ENCODE measurements around the gene GTPBP6. TPM values are rescaled to one million over a fixed set of nuclear protein-coding genes. Genes with fewer than 3 reads are reported as not detected.

The GTPBP6 gene
- total RNA-seq, 1 donor from 2014 or later = 75.6 TPM

DNA sequence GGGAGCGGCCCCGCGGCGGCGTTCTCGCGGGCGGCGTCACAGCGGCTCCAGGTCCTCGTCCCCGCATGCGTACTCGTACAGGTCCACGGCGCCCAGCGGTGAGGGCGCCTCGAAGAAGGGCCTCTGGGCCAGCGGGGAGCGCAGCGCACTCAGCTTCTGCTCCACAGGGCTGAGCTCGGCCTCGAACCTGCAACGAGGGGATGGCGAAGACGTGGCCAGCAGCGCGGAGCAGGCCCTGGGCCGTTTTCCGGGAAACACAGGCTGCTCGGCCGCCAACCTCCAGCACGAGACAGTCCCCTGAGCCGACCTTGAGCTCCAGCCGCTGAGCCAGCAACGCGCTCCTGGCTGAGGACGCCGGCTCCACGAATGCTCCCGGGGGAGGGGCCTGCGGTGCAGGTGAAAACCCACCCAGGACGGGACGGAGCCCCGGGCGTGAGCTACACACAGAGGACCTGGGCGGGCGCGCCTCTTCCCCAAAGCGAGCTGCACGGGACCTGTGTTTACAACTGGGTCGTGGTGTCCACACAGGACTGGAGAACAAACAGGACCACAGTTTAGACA is 15.8 kb upstream of the GTPBP6 start:
- Mint-ChIP-seq H3K36me3 (ENCODE audit: low read depth) (peaks cover 31% of the 10 kb centered on the region), H3K27me3 (no peaks in the 10 kb centered on the region), H3K9me3 (no peaks in the 10 kb centered on the region), H3K27ac (no peak overlapping the region), H3K4me3 (no peak overlapping the region), H3K4me1 (peaks cover 4% of the 10 kb centered on the region)
- intact Hi-C loops (cut with micrococcal nuclease) = no loop called here
- ChIA-PET POLR2A (no interaction called here), CTCF (no interaction called here)
- ATAC-seq (ENCODE audit: low read depth) (no peak), DNase-seq (no peak)
- TF ChIP-seq, protein P1, sequence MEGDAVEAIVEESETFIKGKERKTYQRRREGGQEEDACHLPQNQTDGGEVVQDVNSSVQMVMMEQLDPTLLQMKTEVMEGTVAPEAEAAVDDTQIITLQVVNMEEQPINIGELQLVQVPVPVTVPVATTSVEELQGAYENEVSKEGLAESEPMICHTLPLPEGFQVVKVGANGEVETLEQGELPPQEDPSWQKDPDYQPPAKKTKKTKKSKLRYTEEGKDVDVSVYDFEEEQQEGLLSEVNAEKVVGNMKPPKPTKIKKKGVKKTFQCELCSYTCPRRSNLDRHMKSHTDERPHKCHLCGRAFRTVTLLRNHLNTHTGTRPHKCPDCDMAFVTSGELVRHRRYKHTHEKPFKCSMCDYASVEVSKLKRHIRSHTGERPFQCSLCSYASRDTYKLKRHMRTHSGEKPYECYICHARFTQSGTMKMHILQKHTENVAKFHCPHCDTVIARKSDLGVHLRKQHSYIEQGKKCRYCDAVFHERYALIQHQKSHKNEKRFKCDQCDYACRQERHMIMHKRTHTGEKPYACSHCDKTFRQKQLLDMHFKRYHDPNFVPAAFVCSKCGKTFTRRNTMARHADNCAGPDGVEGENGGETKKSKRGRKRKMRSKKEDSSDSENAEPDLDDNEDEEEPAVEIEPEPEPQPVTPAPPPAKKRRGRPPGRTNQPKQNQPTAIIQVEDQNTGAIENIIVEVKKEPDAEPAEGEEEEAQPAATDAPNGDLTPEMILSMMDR (IDR thresholded peaks at IDR 0.05) = no peak

DNA sequence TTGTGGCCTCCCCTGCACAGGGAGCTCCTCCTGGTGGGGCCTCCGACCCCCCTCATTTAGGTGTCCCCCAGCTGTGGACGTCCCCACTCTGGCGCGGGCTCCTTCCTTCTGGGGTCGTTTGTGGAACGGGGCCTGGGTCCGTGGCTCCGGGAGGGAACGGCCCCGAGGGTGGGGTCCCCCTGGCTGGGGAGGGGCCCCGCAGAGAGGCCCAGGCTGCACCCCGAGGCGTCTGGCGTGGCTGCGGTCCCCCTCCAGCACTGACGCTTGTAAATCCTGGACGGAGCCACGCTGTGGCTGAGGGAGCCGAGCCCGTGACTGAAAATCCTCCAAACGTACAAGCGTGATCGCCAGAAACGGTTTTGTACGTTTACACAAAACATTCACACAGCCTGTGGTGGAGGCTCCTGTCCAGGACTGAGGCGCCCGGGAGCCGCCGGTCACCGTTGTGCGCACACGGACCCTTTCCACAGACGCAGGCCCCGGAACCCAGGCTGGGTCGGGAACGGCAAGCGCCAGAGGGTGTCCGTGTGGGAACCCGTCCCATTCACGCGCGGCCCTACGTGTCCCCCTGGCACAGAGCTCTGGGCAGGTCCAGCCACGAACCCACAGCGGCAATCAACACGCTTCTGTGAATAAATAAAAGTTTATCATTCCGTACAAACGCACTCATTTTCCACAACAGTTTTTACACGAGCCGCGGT is 15.2 kb upstream of the GTPBP6 start:
- intact Hi-C loops (cut with micrococcal nuclease) = no loop called here
- H3K9me3 Mint-ChIP-seq = no peaks in the 10 kb centered on the region
- peaks cover 29% of the 10 kb centered on the region for H3K36me3 Mint-ChIP-seq (ENCODE audit: low read depth)
- no peak for DNase-seq
- H3K4me3 Mint-ChIP-seq = no peak overlapping the region
- ChIA-PET POLR2A (no interaction called here), CTCF (no interaction called here)
- no peak overlapping the region for H3K27ac Mint-ChIP-seq
- no peak for ATAC-seq (ENCODE audit: low read depth)
- peaks cover 4% of the 10 kb centered on the region for H3K4me1 Mint-ChIP-seq
- TF ChIP-seq, protein P1 (IDR thresholded peaks at IDR 0.05) = no peak
- H3K27me3 Mint-ChIP-seq = no peaks in the 10 kb centered on the region

DNA sequence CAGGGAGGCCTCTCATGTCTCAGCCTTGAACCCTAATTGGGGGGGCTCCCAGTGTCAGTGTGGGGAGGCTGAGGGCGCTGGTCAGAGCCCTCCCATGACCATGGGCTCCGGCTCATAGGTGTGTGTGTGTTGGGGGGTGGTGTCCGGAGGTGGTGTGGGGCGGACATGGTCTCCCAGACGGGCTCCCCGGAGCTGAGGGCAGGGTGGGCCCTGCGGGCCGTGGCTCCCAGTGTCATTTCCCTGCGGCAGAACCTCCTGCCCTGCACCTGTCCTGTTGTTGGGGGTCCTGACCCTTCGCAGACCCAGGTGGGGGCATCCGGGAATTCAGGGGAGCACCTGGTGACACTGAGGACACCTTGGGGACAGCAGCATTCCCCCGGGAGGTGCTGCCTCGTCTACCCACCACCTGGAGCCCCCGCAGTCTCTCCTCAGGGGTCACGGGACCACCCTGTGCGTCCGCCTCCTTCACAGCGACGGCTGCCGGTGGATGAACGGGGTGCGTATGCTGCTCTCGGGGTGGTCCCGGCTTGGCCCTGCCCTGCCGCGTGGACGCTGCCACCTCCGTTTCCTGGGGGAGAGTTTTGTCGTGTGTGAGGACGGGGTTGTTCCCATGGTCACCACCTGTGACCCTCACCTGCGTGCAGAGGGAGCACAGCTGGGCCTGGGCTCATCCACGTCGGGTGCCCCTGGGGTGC is 14.5 kb upstream of the GTPBP6 start:
- TF ChIP-seq, protein P1 (IDR thresholded peaks at IDR 0.05) = no peak
- ATAC-seq (ENCODE audit: low read depth) = no peak
- Mint-ChIP-seq H3K4me1 (peaks cover 4% of the 10 kb centered on the region), H3K4me3 (no peak overlapping the region), H3K27me3 (no peaks in the 10 kb centered on the region), H3K9me3 (no peaks in the 10 kb centered on the region), H3K36me3 (ENCODE audit: low read depth) (peaks cover 23% of the 10 kb centered on the region), H3K27ac (no peak overlapping the region)
- POLR2A ChIA-PET = no interaction called here
- CTCF ChIA-PET = no interaction called here
- intact Hi-C loops (cut with micrococcal nuclease) = no loop called here
- no peak for DNase-seq

DNA sequence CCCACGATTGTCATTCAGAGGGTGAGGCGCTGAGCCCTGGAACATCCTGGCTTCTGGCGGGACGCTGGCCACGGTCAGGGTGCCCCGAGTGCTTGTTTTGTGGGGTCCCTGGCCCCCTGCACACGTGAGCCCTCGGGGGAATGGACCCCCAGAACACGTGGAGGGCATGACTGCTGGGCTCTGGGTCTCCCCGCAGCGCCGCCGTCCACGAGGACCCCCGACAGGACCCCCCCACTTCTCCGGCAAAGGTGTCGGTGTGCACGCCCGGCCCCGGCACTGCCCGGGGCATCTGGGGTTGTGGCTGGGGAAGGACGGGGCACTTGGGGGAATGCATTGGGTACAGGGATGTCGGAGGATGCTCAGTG is 13.9 kb upstream of the GTPBP6 start:
- Mint-ChIP-seq H3K4me1 (peaks cover 4% of the 10 kb centered on the region), H3K4me3 (no peak overlapping the region), H3K27me3 (no peaks in the 10 kb centered on the region), H3K27ac (no peak overlapping the region), H3K9me3 (no peaks in the 10 kb centered on the region), H3K36me3 (ENCODE audit: low read depth) (peaks cover 17% of the 10 kb centered on the region)
- ChIA-PET CTCF (no interaction called here), POLR2A (no interaction called here)
- TF ChIP-seq, protein P1 (IDR thresholded peaks at IDR 0.05) = no peak
- ATAC-seq (ENCODE audit: low read depth) (no peak), DNase-seq (no peak)
- intact Hi-C loops (cut with micrococcal nuclease) = no loop called here

DNA sequence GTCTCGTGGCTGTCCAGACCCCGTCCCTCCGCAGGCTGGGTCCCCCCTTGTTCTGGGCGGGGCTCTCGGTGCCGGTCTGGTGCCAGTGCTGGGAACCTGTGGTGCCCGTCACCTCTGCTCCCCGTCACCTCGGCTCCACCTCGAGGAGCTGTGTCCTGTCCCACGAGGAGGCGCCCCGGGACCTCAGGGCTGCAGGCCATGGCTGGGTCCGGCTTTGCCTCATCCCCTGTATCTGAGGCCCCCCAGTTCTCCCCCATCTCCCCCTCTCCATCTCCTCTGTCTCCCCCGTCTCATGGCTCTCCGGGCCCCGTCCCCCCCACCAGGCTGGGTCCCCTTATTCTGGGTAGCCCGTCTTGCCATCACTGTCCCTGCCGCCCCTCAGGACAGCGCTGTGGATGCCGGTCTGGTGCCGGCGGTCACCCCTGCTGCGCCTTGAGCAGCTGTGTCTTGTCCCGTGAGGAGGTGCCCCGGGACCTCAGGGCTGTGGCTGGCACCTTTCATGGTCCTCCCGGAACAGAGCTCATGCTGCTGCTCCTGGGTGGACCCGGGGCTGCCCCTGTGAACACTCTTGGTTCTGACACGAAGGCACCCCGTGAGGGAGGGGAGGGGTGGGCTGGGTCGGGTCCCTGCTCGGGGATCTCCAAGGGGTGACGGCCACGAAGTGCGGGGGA is 13.4 kb upstream of the GTPBP6 start:
- Mint-ChIP-seq H3K4me1 (peaks cover 4% of the 10 kb centered on the region), H3K27ac (no peak overlapping the region), H3K4me3 (no peak overlapping the region), H3K9me3 (no peaks in the 10 kb centered on the region), H3K36me3 (ENCODE audit: low read depth) (peaks cover 12% of the 10 kb centered on the region), H3K27me3 (no peaks in the 10 kb centered on the region)
- POLR2A ChIA-PET = no interaction called here
- CTCF ChIA-PET = no interaction called here
- no peak for DNase-seq
- intact Hi-C loops (cut with micrococcal nuclease) = no loop called here
- no peak for ATAC-seq (ENCODE audit: low read depth)
- TF ChIP-seq, protein P1 (IDR thresholded peaks at IDR 0.05) = no peak

All from activated B cell treated with CpG ODN at 0.5 μM for 24 hours (primary cell).